M059J (cell line): ENCODE data around the gene GINS1. TPM values are rescaled to one million over a fixed set of nuclear protein-coding genes. Genes with fewer than 3 reads are reported as not detected.
A peak's percentile ranks its signal among the peaks of the same experiment; 100 is the strongest.

Source experiments
- DNase-seq: peaks from one replicate; pipeline ENCODE4 v3.0.0-alpha.2; 2012; ENCODE audit warnings: low read depth
- total RNA-seq: library from RNA; depleted of rRNA; stranded (reverse); fragments of >200 nt; shearing (Covaris generic); gene quantifications from 2 replicates; pipeline ENCODE4 v1.2.3, GENCODE V29; 2014; rRNA removed

Gene GINS1
- total RNA-seq, 1 experiment from 2014 or later: 41.3 TPM

- no peak for DNase-seq
Observed at GRCh38 chr20:25493748-25494505, 86.5 kb downstream of the GINS1 start.

- no peak for DNase-seq
Observed at GRCh38 chr20:25494506-25495188, 87.2 kb downstream of the GINS1 start.

- no peak for DNase-seq
Observed at GRCh38 chr20:25495189-25495824, 87.8 kb downstream of the GINS1 start.

- no peak for DNase-seq
Observed at GRCh38 chr20:25496165-25496967, 88.9 kb downstream of the GINS1 start.

GRCh38 chr20:25496968-25497401, 89.5 kb downstream of the GINS1 start:
- peak; percentile 96 for DNase-seq

- no peak for DNase-seq
Observed at GRCh38 chr20:25497586-25498279, 90.3 kb downstream of the GINS1 start.

Other genes starting within 250 kb of the GINS1 start
- 57.9 and 67.9 TPM in 2 replicates for gene ENTPD6, start 212.0 kb upstream of the GINS1 start, total RNA-seq
- gene PYGB, start 159.6 kb upstream of the GINS1 start, total RNA-seq: 94.7 and 131 TPM in 2 replicates
- gene ABHD12, start 16.8 kb upstream of the GINS1 start, total RNA-seq: 99.0 and 130 TPM in 2 replicates
- 5.1 and 9.6 TPM in 2 replicates for gene NINL, start 177.9 kb downstream of the GINS1 start, total RNA-seq
- 13.3 and 13.5 TPM in 2 replicates for gene NANP, start 216.3 kb downstream of the GINS1 start, total RNA-seq